Esophagus (tissue), 2 donors: ENCODE data around the gene NOL9. TPM values are rescaled to one million over a fixed set of nuclear protein-coding genes. Genes with fewer than 3 reads are reported as not detected.
"Not testable (repeated sequence)": the region's sequence is repeated elsewhere in the genome, so short reads cannot be mapped to it uniquely, and the experiment has no call there.

Source experiments
- H3K27ac ChIP-seq, 2 donors: one replicate each; pipeline ENCODE4 v1.5.1; 2013; ENCODE audit warnings: low read depth in 2 of 2, mild to moderate bottlenecking in 2 of 2, inconsistent platforms in 1 of 2, low read length in 1 of 2, moderate library complexity in 1 of 2
- H3K27me3 ChIP-seq, 2 donors: one replicate each; pipeline ENCODE4 v1.6.1; 2013; ENCODE audit warnings: low read length in 2 of 2, control low read depth in 1 of 2, mild to moderate bottlenecking in 1 of 2; ENCODE audit not compliant: insufficient read depth in 2 of 2, control insufficient read depth in 1 of 2
- H3K36me3 ChIP-seq, 2 donors: one replicate each; pipeline ENCODE4 v1.6.1; 2013; ENCODE audit warnings: low read length in 1 of 2; ENCODE audit not compliant: control insufficient read depth in 2 of 2, insufficient read depth in 2 of 2
- H3K4me1 ChIP-seq, 2 donors: one replicate each; pipeline ENCODE4 v1.6.1; 2013; ENCODE audit warnings: low read length in 1 of 2; ENCODE audit not compliant: control insufficient read depth in 2 of 2, insufficient read depth in 2 of 2
- H3K4me3 ChIP-seq, 2 donors: one replicate each; pipeline ENCODE4 v1.5.1; 2013; ENCODE audit warnings: low read length in 2 of 2, mild to moderate bottlenecking in 2 of 2, low read depth in 1 of 2, moderate library complexity in 1 of 2
- H3K9me3 ChIP-seq, 2 donors: one replicate each; pipeline ENCODE4 v1.6.1; 2013; ENCODE audit warnings: mild to moderate bottlenecking in 2 of 2, low read depth in 1 of 2, low read length in 1 of 2, moderate library complexity in 1 of 2; ENCODE audit not compliant: control insufficient read depth in 2 of 2, insufficient read depth in 1 of 2
- WGBS, 2 donors: extraction: QIAGEN DNeasy Blood & Tissue Kit; methylation state at CpG; one replicate each; pipeline ENCODE4 v1.1.7; 2013; 5-methylcytosine and 5-hydroxymethylcytosine counted together
- polyA plus RNA-seq, 2 donors: library from polyadenylated mRNA; stranded (reverse); fragments of 200-250 nt; gene quantifications; one replicate each; pipeline ENCODE4 v1.2.3, GENCODE V29; 2013
- donor health status: healthy with polysubstance abuse.
- donor health status: Bipolar disorder and iron deficiency.

The NOL9 gene
- 1 to 10 TPM; 3.8 to 5.7 TPM for polyA plus RNA-seq

- WGBS, 2 donors: 1% methylated on average over 75 to 87 of the region's 87 CpGs
- H3K27ac ChIP-seq: peak within 1 kb of the TSS; percentile 8 to 59
- H3K4me3 ChIP-seq: peak within 1 kb of the TSS; percentile 95 to 100
- no peaks in the 10 kb centered on the region for H3K9me3 ChIP-seq
- H3K36me3 ChIP-seq: peaks cover 3 to 6% of the 10 kb centered on the region in 2 donors
- no peaks in the 10 kb centered on the region for H3K27me3 ChIP-seq
- H3K4me1 ChIP-seq: peaks cover 0 to 10% of the 10 kb centered on the region in 2 donors
Observed at GRCh38 chr1:6554031-6554906, at the start of gene NOL9. Gene NOL9 (minus strand): TSS chr1:6554513. CDS start chr1:6554502, 11 bp downstream.

GRCh38 chr1:6603238-6603914, 49.1 kb upstream of the NOL9 start:
- peak overlapping the region; percentile 61 to 98 for H3K4me3 ChIP-seq
- 1 to 2% methylated on average over 36 of the region's 36 CpGs for WGBS, 2 donors
- peaks cover 0 to 9% of the 10 kb centered on the region in 2 donors for H3K36me3 ChIP-seq
- H3K27me3 ChIP-seq: no peaks in the 10 kb centered on the region
- peak overlapping the region; percentile 97 to 99 for H3K27ac ChIP-seq
- H3K9me3 ChIP-seq: no peaks in the 10 kb centered on the region
- H3K4me1 ChIP-seq: peaks cover 4 to 10% of the 10 kb centered on the region in 2 donors

- H3K9me3 ChIP-seq: no peaks in the 10 kb centered on the region
- H3K4me1 ChIP-seq: peaks cover 6 to 13% of the 10 kb centered on the region in 2 donors
- 0% methylated on average over 55 to 84 of the region's 84 CpGs for WGBS, 2 donors
- H3K27ac ChIP-seq: peak within 1 kb of the TSS; percentile 97 to 99
- no peaks in the 10 kb centered on the region for H3K27me3 ChIP-seq
- peak within 1 kb of the TSS; percentile 98 for H3K4me3 ChIP-seq
- peaks cover 1 to 12% of the 10 kb centered on the region in 2 donors for H3K36me3 ChIP-seq
Observed at GRCh38 chr1:6602669-6603237, 48.4 kb upstream of the NOL9 start, which contains the start of gene KLHL21. Gene KLHL21 (minus strand): TSS chr1:6602869. CDS start chr1:6602817, 52 bp downstream.

GRCh38 chr1:6601923-6602668, 47.8 kb upstream of the NOL9 start:
- Histone ChIP-seq H3K27ac (peak overlapping the region; percentile 97 to 99), H3K36me3 (peaks cover 6 to 19% of the 10 kb centered on the region in 2 donors), H3K27me3 (no peaks in the 10 kb centered on the region), H3K4me3 (peak overlapping the region; percentile 98), H3K4me1 (peaks cover 9 to 19% of the 10 kb centered on the region in 2 donors), H3K9me3 (no peaks in the 10 kb centered on the region)
- WGBS, 2 donors: 0% methylated on average over 85 to 103 of the region's 103 CpGs

- Histone ChIP-seq H3K36me3 (peaks cover 6 to 26% of the 10 kb centered on the region in 2 donors), H3K4me3 (peak overlapping the region; percentile 98), H3K4me1 (peaks cover 12 to 24% of the 10 kb centered on the region in 2 donors), H3K27me3 (no peaks in the 10 kb centered on the region), H3K9me3 (no peaks in the 10 kb centered on the region), H3K27ac (peak overlapping the region; percentile 97 to 99)
- WGBS, 2 donors: 0% methylated on average over 40 of the region's 40 CpGs
Observed at GRCh38 chr1:6601049-6601922, 47.0 kb upstream of the NOL9 start.

GRCh38 chr1:6600410-6601048, 46.2 kb upstream of the NOL9 start:
- peaks cover 12 to 25% of the 10 kb centered on the region in 2 donors for H3K4me1 ChIP-seq

GRCh38 chr1:6599991-6600390, 45.7 kb upstream of the NOL9 start:
- WGBS, 2 donors: 30 to 36% methylated on average over 8 of the region's 8 CpGs
- H3K9me3 ChIP-seq, H3K27me3 ChIP-seq: not testable (repeated sequence)
- Histone ChIP-seq H3K27ac (peak overlapping the region; percentile 97 to 99), H3K4me1 (peaks cover 12 to 28% of the 10 kb centered on the region in 2 donors), H3K36me3 (peaks cover 12 to 37% of the 10 kb centered on the region in 2 donors), H3K4me3 (peak overlapping the region; percentile 98)

More at GRCh38 chr1:6600410-6601048, 46.2 kb upstream of the NOL9 start:
- H3K9me3 ChIP-seq: no peaks in the 10 kb centered on the region
- no peaks in the 10 kb centered on the region for H3K27me3 ChIP-seq
- 11% methylated on average over 10 of the region's 10 CpGs for WGBS, 2 donors
- H3K36me3 ChIP-seq: peaks cover 9 to 33% of the 10 kb centered on the region in 2 donors
- peak overlapping the region; percentile 97 to 99 for H3K27ac ChIP-seq
- H3K4me3 ChIP-seq: peak overlapping the region; percentile 98
